Prostate gland (tissue), 2 donors: ENCODE measurements around the gene PLA2G2E. TPM values are rescaled to one million over a fixed set of nuclear protein-coding genes. Genes with fewer than 3 reads are reported as not detected.

Experiments used
- DNase-seq: peaks from one replicate; pipeline ENCODE4 v3.0.0-alpha.2; 2019; ENCODE audit warnings: low spot score
- H3K27ac ChIP-seq, 2 donors: fragments of 200-600 bp; sonication (generic); 2 replicates each; pipeline ENCODE4 v1.5.1; 2017 to 2019
- H3K27me3 ChIP-seq: fragments of 200-600 bp; sonication (generic); replicated peaks from 2 replicates; pipeline ENCODE4 v1.5.1; 2019; ENCODE audit not compliant: insufficient read depth
- H3K36me3 ChIP-seq, 2 donors: fragments of 200-600 bp; sonication (generic); 1 replicate in 1 of 2; 2 replicates in 1 of 2; pipeline versions ENCODE4 v1.5.1 to v1.8.1; 2017 to 2019
- H3K4me1 ChIP-seq: fragments of 200-600 bp; sonication (generic); replicated peaks from 2 replicates; pipeline ENCODE4 v1.5.1; 2019
- H3K4me3 ChIP-seq, 2 donors: fragments of 200-600 bp; sonication (generic); 2 replicates each; pipeline ENCODE4 v1.5.1; 2017 to 2019
- H3K9me3 ChIP-seq: fragments of 200-600 bp; sonication (generic); 2 replicates; pipeline ENCODE4 v1.5.1; 2017
- CTCF ChIP-seq, 4 experiments: fragments of 200-600 bp in 2 of 4; fragments of 450-650 bp in 2 of 4; sonication (generic) in 2 of 4; IDR thresholded peaks; 1 replicate in 3 of 4; 2 replicates in 1 of 4; pipeline ENCODE4 v1.5.1; 2016 to 2019; ENCODE audit warnings: antibody characterized with exemption in 4 of 4, mild to moderate bottlenecking in 2 of 4, moderate library complexity in 2 of 4
- POLR2A ChIP-seq: fragments of 450-650 bp; IDR thresholded peaks from one replicate; pipeline ENCODE4 v1.6.1; 2016; ENCODE audit warnings: antibody characterized with exemption, mild to moderate bottlenecking
- POLR2AphosphoS5 ChIP-seq: sonication (generic); formaldehyde crosslinking; IDR thresholded peaks from one replicate; pipeline ENCODE4 v1.6.1; 2017; ENCODE audit warnings: antibody characterized with exemption
- WGBS: methylation state at CpG from one replicate; pipeline ENCODE4 v1.1.5; 2018; 5-methylcytosine and 5-hydroxymethylcytosine counted together
- intact Hi-C: fragments of 100-400 bp; cut with DNase I; formaldehyde crosslinking; loops from one replicate; pipeline ENCODE4 v1.14.2; 2022
- total RNA-seq, 2 donors: library from RNA; depleted of rRNA; stranded (reverse); fragments of >200 nt; gene quantifications; one replicate each; pipeline ENCODE4 v1.1.0, GENCODE V29; 2016

Gene PLA2G2E
- total RNA-seq, 2 donors from 2014 or later = not detected

GRCh38 chr1:19954059-19954458 lies 30.6 kb upstream of the PLA2G2E start:
- no peak overlapping the region for H3K27ac ChIP-seq
- no peaks in the 10 kb centered on the region for H3K36me3 ChIP-seq
- H3K9me3 ChIP-seq = no peaks in the 10 kb centered on the region
- TF ChIP-seq POLR2A (no peak), POLR2AphosphoS5 (no peak), CTCF (IDR thresholded peaks at IDR 0.05) (no peak)
- intact Hi-C loops = no loop called here
- DNase-seq = no peak
- H3K4me3 ChIP-seq = no peak overlapping the region
- H3K27me3 ChIP-seq = no peaks in the 10 kb centered on the region
- 95% methylated on average over 2 of the region's 2 CpGs for WGBS
- H3K4me1 ChIP-seq = no peaks in the 10 kb centered on the region

GRCh38 chr1:19949016-19949415 lies 25.6 kb upstream of the PLA2G2E start:
- Histone ChIP-seq H3K27me3 (no peaks in the 10 kb centered on the region), H3K27ac (no peak overlapping the region), H3K4me3 (no peak overlapping the region), H3K36me3 (no peaks in the 10 kb centered on the region), H3K4me1 (no peaks in the 10 kb centered on the region), H3K9me3 (no peaks in the 10 kb centered on the region)
- DNase-seq = no peak
- WGBS = 55% methylated on average over 2 of the region's 2 CpGs
- no peak for TF ChIP-seq POLR2AphosphoS5
- intact Hi-C loops = no loop called here

GRCh38 chr1:19946971-19947370 lies 23.6 kb upstream of the PLA2G2E start:
- Histone ChIP-seq H3K36me3 (no peaks in the 10 kb centered on the region), H3K4me1 (no peaks in the 10 kb centered on the region), H3K27ac (no peak overlapping the region), H3K27me3 (no peaks in the 10 kb centered on the region), H3K9me3 (no peaks in the 10 kb centered on the region), H3K4me3 (no peak overlapping the region)
- intact Hi-C loops = no loop called here
- DNase-seq = no peak
- 62% methylated on average over 3 of the region's 3 CpGs for WGBS
- TF ChIP-seq CTCF (IDR thresholded peaks at IDR 0.05) (no peak), POLR2A (no peak), POLR2AphosphoS5 (no peak)

- H3K27me3 ChIP-seq = no peaks in the 10 kb centered on the region
- TF ChIP-seq POLR2A (no peak), CTCF (IDR thresholded peaks at IDR 0.05) (no peak), POLR2AphosphoS5 (no peak)
- WGBS = 40% methylated on average over 6 of the region's 6 CpGs
- no peak for DNase-seq
- H3K27ac ChIP-seq = no peak overlapping the region
- no peaks in the 10 kb centered on the region for H3K9me3 ChIP-seq
- no peak overlapping the region for H3K4me3 ChIP-seq
- no peaks in the 10 kb centered on the region for H3K36me3 ChIP-seq
- H3K4me1 ChIP-seq = no peaks in the 10 kb centered on the region
- intact Hi-C loops = no loop called here
Observed at GRCh38 chr1:19946331-19946751, 22.9 kb upstream of the PLA2G2E start.

GRCh38 chr1:19945914-19946313 lies 22.5 kb upstream of the PLA2G2E start:
- no peak for TF ChIP-seq POLR2A
- H3K4me1 ChIP-seq = no peaks in the 10 kb centered on the region
- no peak for DNase-seq
- no peaks in the 10 kb centered on the region for H3K9me3 ChIP-seq
- H3K4me3 ChIP-seq = no peak overlapping the region
- intact Hi-C loops = no loop called here
- no peaks in the 10 kb centered on the region for H3K36me3 ChIP-seq
- 9% methylated on average over 2 of the region's 2 CpGs for WGBS
- H3K27ac ChIP-seq = no peak overlapping the region
- no peaks in the 10 kb centered on the region for H3K27me3 ChIP-seq

GRCh38 chr1:19942657-19943056 lies 19.2 kb upstream of the PLA2G2E start:
- intact Hi-C loops = no loop called here
- TF ChIP-seq CTCF (IDR thresholded peaks at IDR 0.05) = no peak
- TF ChIP-seq POLR2AphosphoS5 = no peak
- TF ChIP-seq POLR2A = no peak
- Histone ChIP-seq H3K27me3 (no peaks in the 10 kb centered on the region), H3K4me1 (no peaks in the 10 kb centered on the region), H3K4me3 (no peak overlapping the region), H3K27ac (no peak overlapping the region), H3K9me3 (no peaks in the 10 kb centered on the region), H3K36me3 (no peaks in the 10 kb centered on the region)
- 96% methylated on average over 2 of the region's 2 CpGs for WGBS
- DNase-seq = no peak
